Regular cardiac myocyte (primary cell): ENCODE data around the gene STX2. TPM values are rescaled to one million over a fixed set of nuclear protein-coding genes. Genes with fewer than 3 reads are reported as not detected.

ENCODE experiments used
- total RNA-seq: library from RNA; depleted of rRNA; stranded (reverse); fragments of >200 nt; gene quantifications from 2 replicates; pipeline ENCODE4 v1.2.3, GENCODE V29; 2014

STX2 gene
- total RNA-seq, result 47.9 and 50.0 TPM in 2 replicates

DNA sequence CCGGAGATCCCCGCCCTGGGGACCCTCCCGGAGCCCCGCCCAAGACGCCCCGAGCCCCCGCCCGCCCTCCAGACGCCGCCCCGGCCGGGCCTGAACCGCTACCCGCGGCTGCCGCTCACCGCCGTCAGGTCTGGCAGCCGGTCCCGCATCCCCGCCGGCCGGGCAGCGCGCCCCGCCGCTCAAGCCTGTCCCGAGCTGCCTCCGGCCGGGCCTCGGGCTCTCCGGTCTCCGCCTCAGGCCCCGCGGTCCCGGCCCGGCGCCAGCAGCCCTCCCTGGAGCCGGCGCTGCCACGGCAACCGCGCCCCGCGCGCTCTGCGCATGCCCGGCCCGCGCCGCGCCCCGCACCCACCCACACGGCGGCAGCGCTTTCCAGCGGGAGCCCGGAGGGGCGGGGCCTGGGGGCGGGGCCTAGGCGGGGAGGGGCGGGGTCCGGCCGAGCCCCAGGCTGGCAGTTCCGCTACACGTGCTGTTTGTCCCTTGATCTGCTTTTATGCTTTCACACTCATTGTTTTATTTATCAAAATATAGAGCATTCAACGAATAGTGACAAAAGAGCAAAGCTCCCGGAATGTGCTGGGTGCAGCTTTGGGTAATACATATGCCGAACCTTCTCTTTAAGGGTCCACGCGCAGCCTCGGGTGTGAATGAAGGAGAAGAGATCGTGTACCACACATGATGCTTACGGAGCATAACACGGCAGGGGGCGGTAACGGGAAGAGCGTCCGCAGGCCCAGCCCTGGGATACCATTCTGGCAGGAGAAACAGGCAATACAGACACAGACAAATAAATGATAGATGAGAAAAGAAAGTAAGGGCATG lies at the start of gene STX2:
TSS of gene STX2 (minus strand) at position 300 of the 819 bp plus-strand sequence. CDS start at position 149, 151 bp downstream.

DNA sequence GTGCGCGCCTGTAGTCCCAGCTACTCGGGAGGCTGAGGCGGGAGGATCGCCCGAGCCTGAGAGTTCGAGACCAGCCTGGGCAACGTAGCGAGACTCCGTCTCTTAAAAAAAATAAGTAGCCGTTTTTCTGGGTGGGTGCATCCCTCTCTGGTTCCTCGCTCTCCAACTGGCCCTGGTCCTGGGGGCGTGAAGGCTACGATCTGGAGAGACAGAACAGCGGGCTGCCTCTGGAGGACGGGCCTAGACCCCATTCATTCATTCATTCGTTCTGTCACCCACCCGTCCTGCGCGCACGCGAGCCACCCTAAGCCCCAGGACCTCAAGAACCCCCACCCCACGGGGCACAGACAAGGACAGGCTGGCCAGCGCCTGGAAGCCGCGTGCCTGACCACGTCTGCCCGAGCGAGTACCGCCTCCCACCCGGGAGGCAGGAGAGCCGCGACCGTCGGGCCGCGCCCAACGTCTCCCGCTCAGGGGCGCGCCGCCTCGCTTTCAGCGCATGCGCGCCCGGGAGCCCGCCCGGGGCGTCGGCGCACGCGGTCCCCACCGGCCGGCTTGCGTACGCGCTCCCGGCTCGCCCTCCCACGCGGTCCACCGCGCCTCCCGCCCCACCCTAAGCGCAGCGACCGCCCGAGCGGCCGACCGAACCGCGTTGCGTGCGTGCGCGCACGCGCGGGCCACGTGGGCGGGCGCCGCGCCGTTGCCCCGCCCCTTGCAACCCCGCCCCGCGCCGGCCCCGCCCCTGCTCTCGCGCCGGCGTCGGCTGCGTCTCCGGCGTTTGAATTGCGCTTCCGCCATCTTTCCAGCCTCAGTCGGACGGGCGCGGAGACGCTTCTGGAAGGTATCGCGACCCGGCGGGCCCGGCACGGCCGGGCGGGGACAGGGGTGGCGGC lies 32.5 kb upstream of the STX2 start, which contains the start of gene RAN:
TSS of gene RAN (plus strand) at position 781 of the 893 bp plus-strand sequence. CDS start 528 bp downstream, outside the sequence.

Other genes starting within 250 kb of the STX2 start
- gene RIMBP2, start 123.0 kb downstream of the STX2 start, total RNA-seq, result under 0.01 TPM in 1 of 2 replicates, not detected in the other
- 555 and 1,282 TPM in 2 replicates for gene RAN, start 32.8 kb upstream of the STX2 start, total RNA-seq
- gene ADGRD1, start 114.7 kb upstream of the STX2 start, total RNA-seq, result 0.38 and 1.1 TPM in 2 replicates